ENCODE data around the gene NEDD4L. TPM values are rescaled to one million over a fixed set of nuclear protein-coding genes. Genes with fewer than 3 reads are reported as not detected.

Gene NEDD4L
- total RNA-seq, 1 experiment from 2014 or later = 57.4 TPM

DNA sequence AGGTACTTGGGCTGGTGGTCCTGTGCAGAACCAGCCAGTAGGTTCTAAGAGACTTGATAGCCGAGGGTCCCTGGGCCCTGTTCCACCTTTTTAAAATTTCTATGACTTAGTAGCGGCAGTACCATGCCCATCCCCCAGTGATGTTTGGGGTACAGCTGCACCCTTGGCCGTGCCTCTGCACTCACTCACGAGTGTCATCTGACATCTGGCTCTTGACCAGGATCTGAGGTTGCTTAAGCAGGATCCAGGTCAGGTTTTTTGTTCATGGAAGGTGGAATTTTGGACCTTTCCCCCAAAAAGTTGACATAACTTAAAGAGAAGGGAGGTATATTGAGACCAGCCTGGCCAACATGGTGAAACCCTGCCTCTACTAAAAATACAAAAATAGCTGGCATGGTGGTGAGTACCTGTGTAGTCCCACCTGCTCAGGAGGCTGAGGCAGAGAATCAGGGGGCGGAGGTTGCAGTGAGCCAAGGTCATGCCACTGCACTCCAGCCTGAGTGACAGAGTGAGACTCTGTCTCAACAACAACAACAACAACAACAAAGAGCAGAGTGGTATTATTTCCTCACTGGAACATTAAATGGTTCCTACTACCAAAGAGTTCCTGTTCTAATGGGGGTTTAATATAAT, 163.6 kb downstream of the NEDD4L start:
- TF ChIP-seq EZH2 (IDR thresholded peaks at IDR 0.05; ENCODE audit: low read depth) = no peak
- Histone ChIP-seq H3K4me2 (peak overlapping the region; percentile 15), H4K20me1 (ENCODE audit: insufficient read depth) (no peaks in the 10 kb centered on the region), H3K4me1 (replicated peaks; ENCODE audit: insufficient read depth) (peaks cover 55% of the 10 kb centered on the region), H3F3A (ENCODE audit: insufficient read depth, low read depth) (peaks cover 23% of the 10 kb centered on the region), H3K79me2 (ENCODE audit: low read depth) (peaks cover 58% of the 10 kb centered on the region), H3K9me2 (ENCODE audit: insufficient read depth) (no peaks in the 10 kb centered on the region), H3K27ac (peak overlapping the region; percentile 58), H2AFZ (no peak overlapping the region), H3K27me3 (ENCODE audit: insufficient read depth, low read depth) (no peaks in the 10 kb centered on the region), H3K4me3 (no peak overlapping the region), H3K9me3 (ENCODE audit: insufficient read depth, low read depth) (no peaks in the 10 kb centered on the region), H3K36me3 (ENCODE audit: low read depth) (no peaks in the 10 kb centered on the region)
- DNase-seq = no peak
- CTCF ChIA-PET = no interaction called here
- no TSS peak for BruUV-seq (replicated peaks)
- intact Hi-C loops (cut with micrococcal nuclease; ENCODE audit: unreplicated experiment) = no loop called here
- POLR2A ChIA-PET (ENCODE audit: unreplicated experiment) = no interaction called here

DNA sequence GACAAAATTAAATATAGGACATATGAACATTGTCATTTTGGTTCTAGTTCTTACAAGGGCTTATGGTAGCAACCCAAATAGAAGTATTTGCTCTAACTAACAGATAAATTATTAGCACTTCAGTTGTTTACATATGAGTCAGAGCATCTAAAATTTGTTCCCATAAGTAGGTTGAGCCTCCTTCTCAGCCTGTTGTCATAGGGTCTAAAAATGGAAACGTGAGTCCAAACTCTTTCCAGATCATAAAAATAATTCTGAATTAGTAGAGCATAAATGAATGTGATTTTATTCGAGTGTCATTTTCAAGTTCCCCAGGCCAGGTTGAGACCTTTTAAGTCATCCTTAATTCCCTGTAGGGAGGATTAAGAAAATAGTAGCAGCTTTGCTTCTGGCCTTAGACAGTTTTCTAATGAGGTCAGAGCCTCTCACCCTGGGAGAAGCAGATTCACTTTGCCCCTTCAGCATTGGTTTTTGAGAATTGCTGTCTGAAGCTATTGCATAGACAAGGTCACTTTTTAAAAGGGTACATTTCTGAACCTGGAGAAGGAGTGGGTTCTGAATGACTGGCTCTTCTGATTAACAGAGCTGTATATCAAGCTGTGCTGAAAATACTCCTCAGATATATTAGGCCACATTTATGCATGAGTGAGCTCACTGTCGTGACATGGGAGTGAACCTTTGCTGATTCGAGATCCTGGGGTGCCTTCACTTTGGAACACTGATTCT, 164.3 kb downstream of the NEDD4L start:
- Histone ChIP-seq H3K4me3 (no peak overlapping the region), H3K9me3 (ENCODE audit: insufficient read depth, low read depth) (no peaks in the 10 kb centered on the region), H3F3A (ENCODE audit: insufficient read depth, low read depth) (peaks cover 23% of the 10 kb centered on the region; the same call in 1 of the 2 replicates), H3K4me1 (replicated peaks; ENCODE audit: insufficient read depth) (peaks cover 55% of the 10 kb centered on the region), H3K27me3 (ENCODE audit: insufficient read depth, low read depth) (no peaks in the 10 kb centered on the region), H4K20me1 (ENCODE audit: insufficient read depth) (no peaks in the 10 kb centered on the region), H3K36me3 (ENCODE audit: low read depth) (no peaks in the 10 kb centered on the region), H3K79me2 (ENCODE audit: low read depth) (peaks cover 58% of the 10 kb centered on the region), H3K27ac (peak overlapping the region; percentile 58), H3K4me2 (peak overlapping the region; percentile 15), H3K9me2 (ENCODE audit: insufficient read depth) (no peaks in the 10 kb centered on the region), H2AFZ (no peak overlapping the region)
- TF ChIP-seq, protein P1, sequence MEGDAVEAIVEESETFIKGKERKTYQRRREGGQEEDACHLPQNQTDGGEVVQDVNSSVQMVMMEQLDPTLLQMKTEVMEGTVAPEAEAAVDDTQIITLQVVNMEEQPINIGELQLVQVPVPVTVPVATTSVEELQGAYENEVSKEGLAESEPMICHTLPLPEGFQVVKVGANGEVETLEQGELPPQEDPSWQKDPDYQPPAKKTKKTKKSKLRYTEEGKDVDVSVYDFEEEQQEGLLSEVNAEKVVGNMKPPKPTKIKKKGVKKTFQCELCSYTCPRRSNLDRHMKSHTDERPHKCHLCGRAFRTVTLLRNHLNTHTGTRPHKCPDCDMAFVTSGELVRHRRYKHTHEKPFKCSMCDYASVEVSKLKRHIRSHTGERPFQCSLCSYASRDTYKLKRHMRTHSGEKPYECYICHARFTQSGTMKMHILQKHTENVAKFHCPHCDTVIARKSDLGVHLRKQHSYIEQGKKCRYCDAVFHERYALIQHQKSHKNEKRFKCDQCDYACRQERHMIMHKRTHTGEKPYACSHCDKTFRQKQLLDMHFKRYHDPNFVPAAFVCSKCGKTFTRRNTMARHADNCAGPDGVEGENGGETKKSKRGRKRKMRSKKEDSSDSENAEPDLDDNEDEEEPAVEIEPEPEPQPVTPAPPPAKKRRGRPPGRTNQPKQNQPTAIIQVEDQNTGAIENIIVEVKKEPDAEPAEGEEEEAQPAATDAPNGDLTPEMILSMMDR (conservative IDR thresholded peaks at IDR 0.05) = no peak
- TF ChIP-seq EZH2 (IDR thresholded peaks at IDR 0.05; ENCODE audit: low read depth) = no peak
- POLR2A ChIA-PET (ENCODE audit: unreplicated experiment) = interaction anchor here (0.6 kb wide), 1 partner anchor 46 kb away, joined by 5 read pairs; no protein-coding TSS in a partner anchor
- BruUV-seq (replicated peaks) = no TSS peak
- peak in 1 of 2 experiments; percentile 66 for DNase-seq
- intact Hi-C loops (cut with micrococcal nuclease; ENCODE audit: unreplicated experiment) = no loop called here
- CTCF ChIA-PET = interaction anchor here (0.5 to 0.6 kb wide), 2 partner anchors 27 to 54 kb away, joined by 3 to 9 read pairs; no protein-coding TSS in a partner anchor

DNA sequence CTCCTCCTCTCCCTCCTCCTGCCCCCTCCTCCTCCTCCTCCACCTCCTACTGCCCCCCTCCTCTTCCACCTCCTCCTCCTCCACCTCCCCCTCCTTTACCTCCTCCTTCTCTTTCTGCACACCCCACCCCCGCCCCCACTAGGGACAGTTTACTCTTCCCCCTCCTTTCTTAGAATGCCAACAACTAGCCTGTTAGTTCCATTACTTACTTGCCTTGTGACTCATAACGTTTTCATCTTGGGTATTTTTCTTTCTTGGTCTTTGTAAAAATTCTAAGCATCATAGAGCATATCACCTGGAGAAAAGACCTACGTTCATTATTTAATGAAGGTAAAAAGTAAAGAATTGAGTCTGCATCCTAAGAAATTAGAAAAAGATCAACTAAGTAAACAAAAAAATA, 165.3 kb downstream of the NEDD4L start:
- BruUV-seq (replicated peaks) = no TSS peak
- Histone ChIP-seq H4K20me1 (ENCODE audit: insufficient read depth) (no peaks in the 10 kb centered on the region), H3F3A (ENCODE audit: insufficient read depth, low read depth) (peaks cover 27% of the 10 kb centered on the region; the same call in 1 of the 2 replicates), H3K4me2 (no peak overlapping the region), H3K27ac (no peak overlapping the region), H3K27me3 (ENCODE audit: insufficient read depth, low read depth) (no peaks in the 10 kb centered on the region), H3K4me3 (no peak overlapping the region), H3K9me3 (ENCODE audit: insufficient read depth, low read depth) (no peaks in the 10 kb centered on the region), H3K79me2 (ENCODE audit: low read depth) (peaks cover 59% of the 10 kb centered on the region), H2AFZ (no peak overlapping the region), H3K9me2 (ENCODE audit: insufficient read depth) (no peaks in the 10 kb centered on the region), H3K4me1 (replicated peaks; ENCODE audit: insufficient read depth) (peaks cover 63% of the 10 kb centered on the region), H3K36me3 (ENCODE audit: low read depth) (no peaks in the 10 kb centered on the region)
- TF ChIP-seq, protein P1 (conservative IDR thresholded peaks at IDR 0.05) = no peak
- TF ChIP-seq EZH2 (IDR thresholded peaks at IDR 0.05; ENCODE audit: low read depth) = no peak
- CTCF ChIA-PET = no interaction called here
- DNase-seq = no peak
- POLR2A ChIA-PET (ENCODE audit: unreplicated experiment) = no interaction called here
- intact Hi-C loops (cut with micrococcal nuclease; ENCODE audit: unreplicated experiment) = no loop called here

All from PC-9 (cell line).